GM19467 (cell line): ENCODE measurements around the gene PTPRM.

Experiments used
- ATAC-seq: cut with Tn5 transposase; IDR thresholded peaks from one replicate; pipeline ENCODE4 v1.9.1; 2021; ENCODE audit warnings: mild to moderate bottlenecking, moderate library complexity; ENCODE audit not compliant: unreplicated experiment

The PTPRM gene

GRCh38 chr18:8139127-8139527, 572.0 kb downstream of the PTPRM start:
- no peak for ATAC-seq

GRCh38 chr18:8139891-8140406, 572.8 kb downstream of the PTPRM start:
- ATAC-seq = no peak

DNA sequence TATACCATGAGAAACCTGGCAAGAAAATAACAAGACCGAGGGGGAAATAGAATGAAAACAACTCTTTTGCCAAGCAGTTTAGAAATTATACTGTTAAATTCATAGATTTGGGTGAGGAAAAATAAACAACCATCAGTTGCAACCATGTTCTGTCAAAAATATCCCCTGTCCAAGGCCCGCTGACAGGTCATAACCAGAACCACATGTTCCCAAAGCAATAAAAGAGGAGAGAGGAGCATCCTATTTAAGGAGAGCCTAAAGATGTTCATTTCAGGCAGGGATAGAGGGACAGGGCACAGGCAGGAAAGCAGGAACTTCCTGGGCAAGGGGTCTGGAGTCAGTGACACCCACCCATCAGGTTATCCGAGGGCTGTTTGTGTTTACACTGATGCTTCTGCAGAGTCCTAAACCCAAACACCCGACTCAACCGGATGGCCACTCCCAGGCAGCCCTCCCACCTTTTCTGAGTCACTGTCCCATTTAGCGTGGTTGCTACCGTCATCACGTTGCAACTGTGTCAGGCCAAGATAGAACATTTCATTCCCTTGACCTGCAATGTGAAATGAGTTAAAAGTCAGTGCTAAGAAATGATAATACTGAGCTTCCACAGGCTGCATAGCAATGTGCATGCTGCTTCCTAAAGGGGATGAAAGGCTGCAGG, 573.9 kb downstream of the PTPRM start:
- ATAC-seq = no peak

- ATAC-seq = no peak
Observed at GRCh38 chr18:8142131-8142711, 575.1 kb downstream of the PTPRM start.

GRCh38 chr18:8142932-8143331, 575.8 kb downstream of the PTPRM start:
- no peak for ATAC-seq

- no peak for ATAC-seq
Observed at GRCh38 chr18:8151181-8151580, 584.1 kb downstream of the PTPRM start.

- ATAC-seq = no peak
Observed at GRCh38 chr18:8153887-8154583, 586.9 kb downstream of the PTPRM start.

- no peak for ATAC-seq
Observed at GRCh38 chr18:8162802-8163201, 595.7 kb downstream of the PTPRM start.

GRCh38 chr18:8163286-8163959, 596.3 kb downstream of the PTPRM start:
- no peak for ATAC-seq

DNA sequence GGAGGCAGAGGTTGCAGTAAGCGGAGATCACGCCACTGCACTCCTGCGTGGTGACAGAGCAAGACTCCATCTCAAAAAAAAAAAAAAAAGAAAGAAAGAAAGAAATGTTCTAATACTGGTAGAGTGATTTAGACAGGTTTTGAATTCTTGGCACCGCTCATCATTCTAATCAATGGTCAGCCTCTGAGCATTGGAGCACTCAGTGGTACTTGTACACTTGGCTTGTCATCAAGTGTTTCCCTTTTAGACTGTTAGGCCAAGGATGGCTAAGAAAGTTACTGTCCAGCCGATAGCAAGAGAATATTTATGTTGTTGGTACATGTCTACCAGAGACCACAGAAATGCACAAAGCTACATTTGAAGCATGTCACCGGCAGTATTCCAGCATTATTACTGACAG, 598.0 kb downstream of the PTPRM start:
- no peak for ATAC-seq

- ATAC-seq = no peak
Observed at GRCh38 chr18:8167026-8167425, 599.9 kb downstream of the PTPRM start.

GRCh38 chr18:8167673-8168072, 600.6 kb downstream of the PTPRM start:
- ATAC-seq = no peak

DNA sequence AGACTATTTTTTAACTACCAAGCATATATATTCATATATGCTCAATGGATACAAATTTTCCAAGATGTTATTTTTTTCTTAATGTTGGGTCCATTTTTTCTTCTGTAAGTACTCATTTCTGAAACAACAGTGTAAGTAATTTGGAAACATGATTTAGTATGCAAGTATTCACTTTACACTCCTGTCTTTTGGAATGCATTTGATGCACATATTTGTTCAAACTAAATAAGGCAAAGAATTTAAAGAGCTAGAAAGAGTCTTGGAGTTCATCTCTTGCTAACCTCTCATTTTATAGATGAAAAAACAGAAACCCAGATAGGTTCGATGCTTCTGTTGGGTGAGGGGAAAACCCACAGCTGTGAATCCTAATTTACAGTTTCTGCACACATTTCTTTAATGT, 602.6 kb downstream of the PTPRM start:
- no peak for ATAC-seq

DNA sequence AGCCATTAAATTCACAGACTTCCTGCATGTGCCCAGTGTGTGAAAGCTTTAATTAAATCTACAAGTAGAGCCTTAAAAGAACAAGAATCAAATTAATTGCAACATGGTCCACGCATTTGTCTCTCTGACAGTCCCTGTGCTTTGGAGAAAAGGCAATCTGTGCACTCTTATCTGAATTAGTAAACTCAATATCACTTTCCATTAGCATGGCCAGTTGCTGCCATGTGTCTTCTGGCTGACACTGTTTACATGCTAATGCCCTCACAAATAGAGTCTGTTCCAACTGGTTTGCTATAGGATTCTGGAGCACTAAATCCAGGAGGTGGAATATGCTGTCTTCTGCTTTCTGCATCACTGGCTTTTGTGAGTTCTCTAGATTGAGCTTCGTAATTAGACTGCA, 607.7 kb downstream of the PTPRM start:
- no peak for ATAC-seq

DNA sequence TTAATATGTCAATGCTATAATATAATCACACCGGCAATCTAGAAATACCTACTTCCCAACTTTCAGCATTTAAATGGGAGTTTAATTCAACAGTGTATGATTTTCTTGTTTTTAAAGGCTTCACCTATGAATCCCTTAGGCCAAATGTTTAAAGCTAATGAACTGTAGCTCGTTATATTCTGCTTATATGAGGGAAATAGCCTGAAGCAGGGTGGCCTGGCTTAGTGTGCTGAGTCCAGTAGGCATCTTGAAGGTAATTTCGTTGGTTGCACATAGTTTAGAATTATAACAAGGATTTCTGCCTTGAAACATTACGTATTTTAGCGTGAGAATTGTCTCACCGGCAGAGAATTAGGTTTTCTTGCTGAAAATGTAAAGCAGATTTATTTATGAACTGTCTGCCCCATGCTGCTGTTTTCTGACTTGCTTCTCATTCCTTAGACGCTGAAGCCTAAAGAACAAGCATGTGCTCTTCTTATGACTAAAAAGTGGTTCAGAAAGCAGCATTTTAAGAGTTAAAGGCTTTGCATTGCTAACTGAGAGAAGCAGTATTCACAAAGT, 608.5 kb downstream of the PTPRM start:
- ATAC-seq = no peak

- ATAC-seq = no peak
Observed at GRCh38 chr18:8176109-8176508, 609.0 kb downstream of the PTPRM start.

DNA sequence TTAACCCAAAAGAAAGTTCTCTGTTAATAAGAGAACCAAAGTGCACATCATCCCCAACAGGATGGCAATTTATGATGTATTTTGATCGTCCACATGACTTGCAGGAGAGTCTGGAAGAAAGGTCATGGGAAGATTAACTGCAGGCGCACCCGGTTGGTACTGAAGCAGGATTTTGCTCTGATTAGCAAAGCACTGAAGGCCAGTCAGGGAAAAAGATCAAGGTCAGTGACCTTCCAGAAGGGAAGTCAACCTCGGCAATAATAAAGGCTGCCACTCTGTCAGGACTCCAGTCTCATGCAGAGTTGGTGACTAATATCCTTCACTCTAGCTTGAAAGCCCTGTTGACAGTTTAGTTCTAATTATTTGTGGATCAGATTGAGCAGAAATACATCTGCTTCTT, 609.4 kb downstream of the PTPRM start:
- no peak for ATAC-seq

GRCh38 chr18:8177330-8178016, 610.4 kb downstream of the PTPRM start:
- ATAC-seq = no peak

GRCh38 chr18:8186413-8186812, 619.3 kb downstream of the PTPRM start:
- no peak for ATAC-seq

GRCh38 chr18:8188184-8188583, 621.1 kb downstream of the PTPRM start:
- no peak for ATAC-seq

DNA sequence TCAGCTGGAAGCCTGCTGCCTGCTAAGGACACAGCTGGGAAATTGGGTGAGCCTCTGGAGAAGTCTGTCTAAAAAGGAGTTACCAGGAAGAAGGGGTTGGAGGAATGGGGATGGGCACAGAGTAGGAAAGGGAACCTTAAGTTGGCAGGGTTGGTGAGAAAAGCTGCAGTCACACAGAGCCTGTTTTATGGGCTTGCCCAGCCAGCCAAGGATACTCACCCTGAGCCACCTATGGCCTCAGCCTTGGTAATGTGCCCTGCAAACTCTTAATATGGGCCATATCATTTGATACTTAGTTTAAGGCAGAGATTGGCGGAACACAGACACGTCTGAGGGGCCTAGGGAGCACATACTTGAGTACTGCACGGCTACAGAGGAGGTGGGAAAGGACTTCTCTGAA, 623.9 kb downstream of the PTPRM start:
- ATAC-seq = no peak
